Measurements from ENCODE around the gene SLC7A1.

SLC7A1 gene

GRCh38 chr13:29500386-29500785 is 95.1 kb downstream of the SLC7A1 start:
- Histone ChIP-seq H3K27me3 (ENCODE audit: insufficient read depth, low read length) (0 out of 2 replicates have a peak, but pooled peaks cover 6% of the 10 kb centered on the region), H4K20me1 (ENCODE audit: insufficient read depth, low read length) (no peaks in the 10 kb centered on the region), H3F3A (ENCODE audit: insufficient read depth, low read length) (no peaks in the 10 kb centered on the region), H3K27ac (ENCODE audit: low read depth, low read length, poor library complexity, severe bottlenecking) (no peak overlapping the region), H2AFZ (ENCODE audit: low read length) (no peak overlapping the region), H3K4me1 (ENCODE audit: insufficient read depth, low read length, severe bottlenecking) (no peaks in the 10 kb centered on the region), H3K9ac (ENCODE audit: low read length) (no peak overlapping the region), H3K36me3 (ENCODE audit: insufficient read depth, low read length) (no peaks in the 10 kb centered on the region), H3K4me3 (ENCODE audit: low read depth, low read length, poor library complexity, severe bottlenecking) (no peak overlapping the region), H3K79me2 (ENCODE audit: insufficient read depth, low read length) (no peaks in the 10 kb centered on the region), H3K4me2 (ENCODE audit: low read length) (no peak overlapping the region), H3K9me3 (ENCODE audit: low read length) (no peaks in the 10 kb centered on the region), H3K9me2 (ENCODE audit: low read depth, low read length) (no peaks in the 10 kb centered on the region)
- no peak for TF ChIP-seq EZH2 (IDR thresholded peaks at IDR 0.05; ENCODE audit: borderline replicate concordance, low read length)
- TF ChIP-seq CTCF (IDR thresholded peaks at IDR 0.05; ENCODE audit: low read length): no peak

- no peak for TF ChIP-seq EZH2 (IDR thresholded peaks at IDR 0.05; ENCODE audit: borderline replicate concordance, low read length)
- no peak for TF ChIP-seq CTCF (IDR thresholded peaks at IDR 0.05; ENCODE audit: low read length)
- H2AFZ ChIP-seq (ENCODE audit: low read length): no peak overlapping the region
- H3K9ac ChIP-seq (ENCODE audit: low read length): no peak overlapping the region
- no peaks in the 10 kb centered on the region for H3K9me3 ChIP-seq (ENCODE audit: low read length)
- no peaks in the 10 kb centered on the region for H3K36me3 ChIP-seq (ENCODE audit: insufficient read depth, low read length)
- H3K4me3 ChIP-seq (ENCODE audit: low read depth, low read length, poor library complexity, severe bottlenecking): no peak overlapping the region
- H3K27me3 ChIP-seq (ENCODE audit: insufficient read depth, low read length): 0 out of 2 replicates have a peak, but pooled peaks cover 4% of the 10 kb centered on the region
- no peaks in the 10 kb centered on the region for H3F3A ChIP-seq (ENCODE audit: insufficient read depth, low read length)
- H3K27ac ChIP-seq (ENCODE audit: low read depth, low read length, poor library complexity, severe bottlenecking): no peak overlapping the region
- no peaks in the 10 kb centered on the region for H3K9me2 ChIP-seq (ENCODE audit: low read depth, low read length)
- H4K20me1 ChIP-seq (ENCODE audit: insufficient read depth, low read length): no peaks in the 10 kb centered on the region
- no peaks in the 10 kb centered on the region for H3K4me1 ChIP-seq (ENCODE audit: insufficient read depth, low read length, severe bottlenecking)
- no peaks in the 10 kb centered on the region for H3K79me2 ChIP-seq (ENCODE audit: insufficient read depth, low read length)
- H3K4me2 ChIP-seq (ENCODE audit: low read length): no peak overlapping the region
Observed at GRCh38 chr13:29499506-29500165, 95.9 kb downstream of the SLC7A1 start.

GRCh38 chr13:29498426-29499040 is 97.0 kb downstream of the SLC7A1 start:
- Histone ChIP-seq H3K4me2 (ENCODE audit: low read length) (no peak overlapping the region), H3F3A (ENCODE audit: insufficient read depth, low read length) (no peaks in the 10 kb centered on the region), H3K79me2 (ENCODE audit: insufficient read depth, low read length) (no peaks in the 10 kb centered on the region), H3K9me2 (ENCODE audit: low read depth, low read length) (no peaks in the 10 kb centered on the region), H4K20me1 (ENCODE audit: insufficient read depth, low read length) (no peaks in the 10 kb centered on the region), H3K4me3 (ENCODE audit: low read depth, low read length, poor library complexity, severe bottlenecking) (no peak overlapping the region), H3K27me3 (ENCODE audit: insufficient read depth, low read length) (no peaks in the 10 kb centered on the region), H3K36me3 (ENCODE audit: insufficient read depth, low read length) (no peaks in the 10 kb centered on the region), H3K9ac (ENCODE audit: low read length) (no peak overlapping the region), H3K27ac (ENCODE audit: low read depth, low read length, poor library complexity, severe bottlenecking) (no peak overlapping the region), H3K9me3 (ENCODE audit: low read length) (no peaks in the 10 kb centered on the region), H3K4me1 (ENCODE audit: insufficient read depth, low read length, severe bottlenecking) (no peaks in the 10 kb centered on the region), H2AFZ (ENCODE audit: low read length) (no peak overlapping the region)
- TF ChIP-seq EZH2 (IDR thresholded peaks at IDR 0.05; ENCODE audit: borderline replicate concordance, low read length) (no peak), CTCF (IDR thresholded peaks at IDR 0.05; ENCODE audit: low read length) (no peak)
